Chondrocyte (in vitro differentiated cells): Measurements from ENCODE around the gene RIT2. TPM values are rescaled to one million over a fixed set of nuclear protein-coding genes. Genes with fewer than 3 reads are reported as not detected.

Experiments used
- DNase-seq: peaks from one replicate; pipeline ENCODE4 v3.0.0; 2021; ENCODE audit warnings: mixed read lengths, low spot score
- H3K27ac Mint-ChIP-seq: one replicate; pipeline ENCODE4 v1.8.0; 2021; ENCODE audit warnings: mild to moderate bottlenecking, moderate library complexity, mixed read lengths; ENCODE audit not compliant: unreplicated experiment
- H3K27me3 Mint-ChIP-seq: 2 replicates; pipeline ENCODE4 v1.8.0; 2021; ENCODE audit warnings: low read depth, mixed read lengths
- H3K36me3 Mint-ChIP-seq: 2 replicates; pipeline ENCODE4 v1.8.0; 2021; ENCODE audit warnings: low read depth, mixed read lengths
- H3K4me1 Mint-ChIP-seq: 2 replicates; pipeline ENCODE4 v1.8.0; 2021; ENCODE audit warnings: low read depth, mild to moderate bottlenecking, mixed read lengths
- H3K4me3 Mint-ChIP-seq: one replicate; pipeline ENCODE4 v1.8.0; 2021; ENCODE audit warnings: mild to moderate bottlenecking, moderate library complexity, mixed read lengths; ENCODE audit not compliant: unreplicated experiment
- H3K9me3 Mint-ChIP-seq: 2 replicates; pipeline ENCODE4 v1.8.0; 2021; ENCODE audit warnings: low read depth, mixed read lengths
- total RNA-seq: library from RNA; stranded (reverse); gene quantifications from 3 replicates; pipeline ENCODE4 v1.2.1, GENCODE V29; 2021
- TF ChIP-seq, protein P1 (sequence below): fragments of 200-600 bp; sonication (generic); IDR thresholded peaks from 2 replicates; pipeline ENCODE4 v1.5.0; 2021; ENCODE audit warnings: antibody characterized with exemption, mild to moderate bottlenecking, moderate library complexity

RIT2 gene
- total RNA-seq, 1 donor from 2014 or later: not detected

DNA sequence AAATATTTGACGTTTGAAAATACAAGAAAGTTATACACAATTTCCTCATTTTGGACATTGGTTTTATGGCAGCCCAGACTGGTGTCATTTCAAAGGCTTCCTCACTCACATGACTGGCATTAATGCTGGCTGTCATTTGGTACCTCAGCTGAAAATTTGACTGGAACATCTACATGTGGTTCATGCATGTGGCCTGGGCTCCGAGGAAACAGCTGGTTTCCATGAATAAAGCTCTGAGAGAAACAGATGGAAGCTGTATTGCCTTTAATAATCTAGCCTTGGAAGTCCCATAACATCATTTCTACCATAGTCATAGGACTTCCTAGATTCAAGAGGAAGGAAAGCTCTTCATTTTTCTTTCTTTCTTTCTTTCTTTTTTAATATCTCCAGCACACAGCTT, 42.9 kb upstream of the RIT2 start:
- Mint-ChIP-seq H3K9me3 (peaks cover 3% of the 10 kb centered on the region), H3K27me3 (no peaks in the 10 kb centered on the region), H3K27ac (no peak overlapping the region), H3K4me3 (no peak overlapping the region), H3K36me3 (no peaks in the 10 kb centered on the region), H3K4me1 (peaks cover 24% of the 10 kb centered on the region)
- no peak for DNase-seq
- TF ChIP-seq, protein P1, sequence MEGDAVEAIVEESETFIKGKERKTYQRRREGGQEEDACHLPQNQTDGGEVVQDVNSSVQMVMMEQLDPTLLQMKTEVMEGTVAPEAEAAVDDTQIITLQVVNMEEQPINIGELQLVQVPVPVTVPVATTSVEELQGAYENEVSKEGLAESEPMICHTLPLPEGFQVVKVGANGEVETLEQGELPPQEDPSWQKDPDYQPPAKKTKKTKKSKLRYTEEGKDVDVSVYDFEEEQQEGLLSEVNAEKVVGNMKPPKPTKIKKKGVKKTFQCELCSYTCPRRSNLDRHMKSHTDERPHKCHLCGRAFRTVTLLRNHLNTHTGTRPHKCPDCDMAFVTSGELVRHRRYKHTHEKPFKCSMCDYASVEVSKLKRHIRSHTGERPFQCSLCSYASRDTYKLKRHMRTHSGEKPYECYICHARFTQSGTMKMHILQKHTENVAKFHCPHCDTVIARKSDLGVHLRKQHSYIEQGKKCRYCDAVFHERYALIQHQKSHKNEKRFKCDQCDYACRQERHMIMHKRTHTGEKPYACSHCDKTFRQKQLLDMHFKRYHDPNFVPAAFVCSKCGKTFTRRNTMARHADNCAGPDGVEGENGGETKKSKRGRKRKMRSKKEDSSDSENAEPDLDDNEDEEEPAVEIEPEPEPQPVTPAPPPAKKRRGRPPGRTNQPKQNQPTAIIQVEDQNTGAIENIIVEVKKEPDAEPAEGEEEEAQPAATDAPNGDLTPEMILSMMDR: no peak

- H3K27ac Mint-ChIP-seq: no peak overlapping the region
- H3K36me3 Mint-ChIP-seq: no peaks in the 10 kb centered on the region
- no peak overlapping the region for H3K4me3 Mint-ChIP-seq
- TF ChIP-seq, protein P1: no peak
- no peaks in the 10 kb centered on the region for H3K27me3 Mint-ChIP-seq
- no peaks in the 10 kb centered on the region for H3K9me3 Mint-ChIP-seq
- no peak for DNase-seq
- H3K4me1 Mint-ChIP-seq: peaks cover 8% of the 10 kb centered on the region
Observed at GRCh38 chr18:43155842-43156241, 40.4 kb upstream of the RIT2 start.

GRCh38 chr18:43148231-43148630, 32.7 kb upstream of the RIT2 start:
- no peak for DNase-seq
- no peaks in the 10 kb centered on the region for H3K27me3 Mint-ChIP-seq
- H3K27ac Mint-ChIP-seq: no peak overlapping the region
- no peaks in the 10 kb centered on the region for H3K4me1 Mint-ChIP-seq
- H3K36me3 Mint-ChIP-seq: no peaks in the 10 kb centered on the region
- no peak overlapping the region for H3K4me3 Mint-ChIP-seq
- TF ChIP-seq, protein P1: no peak
- no peaks in the 10 kb centered on the region for H3K9me3 Mint-ChIP-seq

DNA sequence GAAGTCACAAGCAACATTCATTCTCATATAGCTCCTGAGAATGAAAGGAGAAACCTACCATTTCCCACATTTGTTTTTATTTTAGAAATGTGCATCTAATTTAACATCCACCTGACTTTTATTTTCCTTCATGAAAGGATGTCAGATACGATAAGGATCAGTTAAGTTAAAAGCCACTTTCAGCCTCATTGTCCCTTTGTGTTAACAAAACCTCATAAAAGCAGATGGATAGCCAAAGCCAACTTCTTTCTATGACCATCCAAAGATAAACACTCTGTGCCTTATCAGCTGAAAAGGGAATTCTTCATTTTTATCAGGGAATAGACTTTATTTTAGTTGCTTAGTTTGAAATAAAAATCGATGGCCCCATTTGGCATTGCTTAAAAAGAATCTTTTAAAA, 25.7 kb upstream of the RIT2 start:
- H3K27ac Mint-ChIP-seq: no peak overlapping the region
- TF ChIP-seq, protein P1: no peak
- H3K36me3 Mint-ChIP-seq: no peaks in the 10 kb centered on the region
- peaks cover 5% of the 10 kb centered on the region for H3K9me3 Mint-ChIP-seq
- H3K27me3 Mint-ChIP-seq: no peaks in the 10 kb centered on the region
- H3K4me1 Mint-ChIP-seq: no peaks in the 10 kb centered on the region
- H3K4me3 Mint-ChIP-seq: no peak overlapping the region
- no peak for DNase-seq

DNA sequence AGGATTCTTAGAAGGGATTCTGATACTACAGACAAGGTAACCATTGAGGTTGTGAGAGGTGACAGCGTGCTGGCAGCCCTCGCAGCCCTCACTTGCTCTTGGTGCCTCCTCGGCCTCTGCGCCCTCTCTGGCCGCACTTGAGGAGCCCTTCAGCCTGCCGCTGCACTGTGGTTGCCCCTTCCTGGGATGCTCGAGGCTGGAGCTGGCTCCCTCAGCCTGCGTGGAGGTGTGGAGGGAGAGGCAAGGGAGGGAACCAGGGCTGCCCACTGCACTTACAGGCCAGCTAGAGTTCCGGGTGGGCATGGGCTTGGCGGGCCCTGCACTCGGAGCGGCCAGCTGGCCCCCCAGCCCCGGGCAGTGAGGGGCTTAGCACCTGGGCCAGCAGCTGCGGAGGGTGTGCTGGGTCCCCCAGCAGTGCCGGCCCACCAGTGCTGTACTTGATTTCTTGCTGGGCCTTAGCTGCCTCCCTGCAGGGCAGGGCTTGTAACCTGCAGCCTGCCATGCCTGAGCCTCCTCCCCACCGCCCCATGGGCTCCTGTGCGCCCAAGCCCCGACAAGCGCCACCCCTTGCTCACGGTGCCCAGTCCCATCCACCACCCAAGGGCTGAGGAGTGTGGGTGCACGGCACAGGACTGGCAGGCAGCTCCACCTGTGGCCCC, 23.9 kb upstream of the RIT2 start:
- Mint-ChIP-seq H3K4me1 (no peaks in the 10 kb centered on the region), H3K27ac (no peak overlapping the region), H3K36me3 (no peaks in the 10 kb centered on the region), H3K27me3 (no peaks in the 10 kb centered on the region), H3K4me3 (no peak overlapping the region), H3K9me3 (peaks cover 5% of the 10 kb centered on the region)
- no peak for DNase-seq
- TF ChIP-seq, protein P1: no peak
